Umbilical cord (tissue), 2 donors: ENCODE results near the gene MPPED1. TPM values are rescaled to one million over a fixed set of nuclear protein-coding genes. Genes with fewer than 3 reads are reported as not detected.

Experiments used
- DNase-seq: peaks from one replicate; pipeline ENCODE4 v3.0.0-alpha.2; 2015; ENCODE audit warnings: low spot score
- total RNA-seq: library from RNA; depleted of rRNA; stranded (reverse); fragments of >200 nt; gene quantifications from one replicate; pipeline ENCODE4 v1.2.3, GENCODE V29; 2014; ENCODE audit warnings: low replicate concordance; ENCODE audit not compliant: insufficient read depth

MPPED1 gene, protein sequence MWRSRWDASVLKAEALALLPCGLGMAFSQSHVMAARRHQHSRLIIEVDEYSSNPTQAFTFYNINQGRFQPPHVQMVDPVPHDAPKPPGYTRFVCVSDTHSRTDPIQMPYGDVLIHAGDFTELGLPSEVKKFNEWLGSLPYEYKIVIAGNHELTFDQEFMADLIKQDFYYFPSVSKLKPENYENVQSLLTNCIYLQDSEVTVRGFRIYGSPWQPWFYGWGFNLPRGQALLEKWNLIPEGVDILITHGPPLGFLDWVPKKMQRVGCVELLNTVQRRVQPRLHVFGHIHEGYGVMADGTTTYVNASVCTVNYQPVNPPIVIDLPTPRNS
- 1.9 TPM for total RNA-seq

DNA sequence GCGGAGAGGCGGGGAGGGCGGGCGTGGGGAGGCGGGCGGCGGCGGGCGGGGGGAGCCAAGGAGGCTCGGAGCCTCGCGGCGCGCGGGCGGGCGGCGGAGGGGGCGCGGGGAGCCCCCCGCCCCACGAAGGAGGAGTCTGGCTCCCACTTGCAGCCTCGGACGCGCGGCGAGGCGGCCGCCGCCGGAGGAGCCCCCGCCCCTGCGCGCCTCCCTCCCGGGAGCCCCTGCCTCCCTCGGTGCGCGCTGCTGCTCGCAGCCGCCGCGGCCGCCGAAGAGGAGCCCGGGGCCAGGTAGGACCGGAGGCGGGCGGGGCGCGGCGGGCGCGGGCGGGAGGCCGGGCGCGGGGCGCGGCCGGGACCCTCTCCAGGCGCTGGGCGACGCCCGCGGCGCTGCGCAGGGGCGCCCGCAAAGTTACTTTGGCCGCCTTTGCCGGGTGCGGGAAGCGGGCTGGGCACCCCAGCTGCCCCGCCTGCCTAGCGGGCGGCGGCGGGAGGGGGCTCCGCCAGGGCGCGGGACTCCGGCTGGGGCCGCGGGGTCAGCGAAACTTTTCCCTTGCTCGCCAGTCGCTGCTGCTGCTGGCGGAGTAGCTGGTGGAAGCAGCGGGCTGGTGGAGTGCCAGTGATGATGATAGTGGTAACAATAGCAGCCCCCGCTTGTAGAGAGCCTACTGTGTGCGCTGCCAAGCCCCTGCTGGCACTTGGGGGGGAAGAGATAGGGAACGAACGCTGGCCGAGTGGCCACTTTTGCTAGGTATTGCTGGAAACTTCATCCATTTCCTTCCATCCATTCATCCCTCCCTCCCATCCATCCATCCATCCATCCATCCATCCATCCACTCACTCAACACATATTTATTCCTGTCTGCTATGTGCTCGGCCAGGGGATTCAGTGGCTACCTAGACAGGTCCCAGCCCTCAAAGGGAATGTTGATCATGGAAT is at the start of gene MPPED1:
Gene MPPED1, plus strand, starts transcription at position 146 of the 939 bp plus-strand sequence. CDS start 12,972 bp downstream, outside the sequence.
- DNase-seq = no peak

DNA sequence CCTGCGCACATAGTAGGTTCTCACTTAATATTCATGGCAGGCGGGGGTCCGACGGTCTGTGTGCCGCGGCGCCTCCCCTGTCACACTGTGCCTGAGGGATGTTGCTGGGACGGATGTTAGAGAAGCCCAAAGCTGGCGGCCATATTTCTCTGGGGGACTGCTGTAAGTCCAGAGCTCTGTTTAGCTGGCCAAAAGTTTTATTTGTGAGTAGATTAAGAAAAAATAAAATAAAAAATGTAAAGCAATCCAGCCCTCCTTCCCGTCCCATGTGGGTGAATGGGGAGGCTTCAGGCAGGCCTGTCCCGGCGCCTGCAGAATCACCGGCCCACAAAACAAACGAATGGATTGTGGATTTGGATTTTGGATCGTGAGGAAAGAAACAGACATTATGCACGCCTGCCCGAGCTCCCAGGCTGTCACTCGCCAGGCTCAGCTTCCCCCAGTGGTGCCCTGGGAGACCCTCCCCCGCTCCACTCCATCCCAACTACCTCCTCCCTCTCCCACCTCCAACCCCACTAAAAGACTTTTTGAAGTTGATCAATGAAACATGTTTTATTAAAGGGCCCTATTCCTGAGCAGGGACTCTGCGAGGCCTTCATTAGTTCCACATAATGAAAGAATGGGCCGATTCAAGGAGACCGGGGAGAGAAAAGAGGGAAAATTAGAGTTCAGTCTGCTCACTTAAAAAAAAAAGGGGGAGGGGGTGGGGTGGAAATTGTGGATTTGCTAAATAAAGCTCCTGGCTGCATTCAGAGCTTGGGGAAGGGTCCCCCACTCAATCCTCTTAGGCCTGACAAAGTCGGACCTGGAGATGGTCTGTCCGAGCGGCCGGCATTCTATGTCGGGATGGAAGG is 48.3 kb upstream of the MPPED1 start:
- no peak for DNase-seq

DNA sequence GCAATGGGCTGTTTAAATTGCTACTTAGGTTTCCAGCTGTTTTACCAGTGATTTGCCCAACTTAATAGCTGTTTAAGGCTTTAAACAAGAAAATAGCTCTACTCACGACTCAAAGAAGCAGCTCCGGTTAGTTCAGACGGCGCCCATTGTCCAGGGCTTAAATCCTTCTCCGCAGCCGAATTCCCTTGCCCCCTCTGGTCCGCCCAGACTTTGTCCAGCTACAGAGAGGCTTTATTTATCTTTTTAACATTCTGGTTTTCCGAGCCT is 47.7 kb upstream of the MPPED1 start:
- no peak for DNase-seq

DNA sequence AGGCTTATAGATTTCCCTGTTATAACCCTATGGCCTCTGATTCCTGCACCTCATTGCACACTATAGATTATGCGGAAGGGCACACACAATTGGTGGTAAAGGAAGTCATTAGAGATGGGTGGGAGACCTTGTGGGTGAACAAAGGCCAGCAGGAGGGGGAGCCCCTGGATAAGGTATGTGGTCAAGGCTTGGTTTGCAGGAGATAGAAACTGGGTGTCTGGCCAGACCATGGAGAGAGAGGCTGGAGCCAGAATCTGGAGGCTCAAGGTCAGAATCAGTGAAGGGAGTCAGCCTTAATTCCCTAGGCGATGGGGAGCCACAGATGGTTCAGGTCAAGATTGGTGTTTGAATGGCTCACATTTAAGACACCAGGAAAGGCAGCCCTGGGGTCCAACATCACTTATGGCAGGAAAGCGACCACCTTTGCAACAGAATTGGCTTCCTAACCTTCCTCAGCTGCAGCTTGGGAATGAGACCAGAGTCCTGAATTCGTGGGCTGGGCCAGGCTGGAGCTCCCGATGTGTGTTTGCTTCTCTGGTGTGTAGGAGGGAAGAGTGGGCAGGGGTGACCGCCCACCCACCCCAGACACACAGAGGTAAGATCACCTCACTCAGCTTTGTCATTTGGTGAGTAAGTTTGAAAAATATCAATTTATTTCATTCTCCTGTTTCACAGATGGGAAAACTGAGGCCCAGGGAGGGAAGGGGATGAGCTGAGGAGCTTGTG is 45.9 kb upstream of the MPPED1 start:
- no peak for DNase-seq

DNA sequence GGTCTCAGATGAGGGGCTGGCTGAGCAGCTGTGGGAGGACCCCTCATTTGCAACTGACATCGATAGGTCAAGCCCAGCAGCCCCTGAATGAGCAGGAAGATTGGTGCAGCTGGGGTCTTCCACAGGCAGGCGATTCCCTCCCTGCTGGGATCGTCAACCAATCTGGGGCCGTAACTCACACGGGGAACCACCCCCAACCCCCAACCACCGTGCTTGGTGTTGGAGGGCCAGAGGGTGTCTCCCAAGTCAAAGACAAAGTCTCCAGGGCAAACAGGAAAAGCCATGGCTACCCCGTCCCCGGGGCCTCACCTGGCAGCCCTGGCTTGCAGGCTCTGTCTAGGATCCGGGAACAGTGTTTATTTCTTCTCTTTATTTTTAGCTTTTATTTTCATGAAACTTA is 41.8 kb upstream of the MPPED1 start:
- no peak for DNase-seq

DNA sequence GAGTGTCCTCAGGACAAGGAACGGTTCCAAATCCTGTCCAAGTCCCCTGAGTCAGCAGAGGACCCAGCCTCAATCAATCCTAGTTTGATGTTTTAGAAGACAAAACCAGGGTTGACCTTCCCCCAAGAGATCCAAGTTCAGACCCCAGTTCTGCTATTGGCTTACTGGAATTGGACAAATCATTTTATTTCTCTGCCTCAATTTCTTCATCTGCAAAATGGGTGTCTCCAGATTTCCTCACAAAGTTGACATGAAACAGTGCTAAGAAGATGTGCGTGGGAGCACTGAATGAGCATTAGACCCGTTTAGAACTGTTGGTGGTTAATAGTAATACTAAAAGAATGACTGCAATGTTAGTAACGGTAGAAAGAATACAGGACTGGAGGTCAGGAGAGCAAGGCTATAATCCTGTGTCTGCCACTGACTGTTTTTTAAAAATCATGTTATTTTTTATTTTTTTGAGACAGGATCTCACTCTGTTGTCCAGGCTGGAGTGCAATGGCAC is 35.8 kb upstream of the MPPED1 start:
- no peak for DNase-seq

DNA sequence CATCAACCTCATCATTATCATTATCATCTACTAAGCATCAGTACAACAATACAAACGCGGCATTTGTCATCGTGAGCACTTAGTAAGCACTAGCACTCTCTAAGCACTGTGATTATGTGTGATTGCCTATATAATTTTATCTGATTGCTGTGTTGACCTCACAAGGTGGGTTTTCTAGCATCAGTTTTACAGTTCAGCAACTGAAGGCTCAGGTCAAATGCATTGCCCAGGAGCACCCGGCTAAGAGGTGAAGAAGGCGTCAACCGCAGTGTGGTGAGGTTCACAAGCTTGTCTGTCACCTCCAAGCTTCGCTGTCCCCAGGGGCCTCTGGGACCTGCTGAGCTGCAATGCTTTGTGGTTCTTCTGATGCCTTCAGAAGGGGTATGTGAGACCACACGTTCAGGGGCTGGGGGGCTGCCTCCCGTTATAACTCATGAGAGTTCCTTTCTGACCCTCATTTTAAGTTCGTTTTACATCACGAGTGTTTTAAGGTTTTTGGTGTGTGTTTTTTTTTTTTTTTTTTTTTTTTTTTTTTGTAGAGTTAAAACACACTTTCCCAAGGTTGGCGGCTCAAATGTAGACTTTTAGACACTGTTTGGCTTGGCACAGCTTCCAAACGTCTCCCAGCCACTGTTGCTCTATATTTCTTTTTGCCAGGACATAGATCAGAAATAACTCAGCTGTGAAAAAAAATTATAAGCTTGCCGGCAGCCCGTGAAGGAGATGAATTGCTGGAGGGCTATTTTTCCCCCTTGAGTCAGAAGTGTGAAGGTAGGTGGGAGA is 34.9 kb upstream of the MPPED1 start:
- DNase-seq = no peak

DNA sequence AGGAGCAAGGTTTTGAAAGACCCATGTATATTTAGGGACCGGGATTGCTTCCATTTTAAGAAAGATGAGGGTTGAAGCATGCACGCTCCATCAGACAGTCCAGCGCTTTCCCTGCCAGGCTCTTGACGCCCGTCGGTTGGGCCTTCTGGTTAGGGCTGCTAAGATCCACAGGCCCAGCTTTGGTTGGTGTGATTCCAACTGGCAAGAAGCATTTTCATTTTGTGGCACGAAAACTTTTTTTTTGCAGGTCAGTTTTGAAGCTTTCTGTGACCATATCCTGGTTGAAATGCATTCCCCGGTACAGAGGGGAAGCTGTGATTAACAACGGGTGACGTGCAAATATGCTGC is 34.3 kb upstream of the MPPED1 start:
- no peak for DNase-seq

DNA sequence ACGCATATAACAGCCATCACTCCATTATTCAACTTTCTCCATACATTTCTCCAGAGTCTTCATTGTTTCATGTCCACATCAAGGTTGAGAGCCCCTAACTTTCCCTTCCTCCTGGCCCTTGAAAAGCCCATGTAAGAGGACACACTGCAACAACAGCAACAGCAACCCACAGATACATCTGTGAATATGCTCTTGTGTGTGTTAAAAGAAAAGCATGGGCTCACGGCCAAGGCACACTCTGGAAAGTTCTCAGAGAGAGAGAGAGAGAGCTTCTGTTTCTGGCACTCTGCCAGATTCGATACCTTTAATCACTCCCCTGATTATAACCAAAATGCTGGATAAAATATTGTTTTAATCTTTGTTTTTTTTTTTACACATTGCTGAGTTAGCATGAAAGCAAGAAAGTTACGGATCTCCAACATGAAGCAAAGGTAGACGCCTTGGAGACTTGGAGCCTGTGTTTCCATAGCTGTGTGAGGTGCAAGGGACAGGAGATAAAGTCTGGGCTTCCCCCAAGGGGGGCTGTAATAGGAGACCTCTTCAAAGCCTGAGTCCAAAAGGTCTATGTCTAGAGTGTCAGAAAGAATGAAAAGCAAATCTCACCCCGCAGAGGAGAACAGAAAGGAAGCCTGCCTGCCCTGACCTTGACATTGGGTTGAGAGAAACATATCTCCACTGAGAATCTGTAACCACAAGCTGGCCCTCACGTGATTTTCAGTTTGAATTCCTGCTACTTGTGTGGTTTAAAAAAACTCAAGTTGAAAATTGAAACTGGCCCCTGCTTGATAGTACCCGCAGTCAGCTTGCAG is 33.7 kb upstream of the MPPED1 start:
- peak; percentile 11 for DNase-seq

DNA sequence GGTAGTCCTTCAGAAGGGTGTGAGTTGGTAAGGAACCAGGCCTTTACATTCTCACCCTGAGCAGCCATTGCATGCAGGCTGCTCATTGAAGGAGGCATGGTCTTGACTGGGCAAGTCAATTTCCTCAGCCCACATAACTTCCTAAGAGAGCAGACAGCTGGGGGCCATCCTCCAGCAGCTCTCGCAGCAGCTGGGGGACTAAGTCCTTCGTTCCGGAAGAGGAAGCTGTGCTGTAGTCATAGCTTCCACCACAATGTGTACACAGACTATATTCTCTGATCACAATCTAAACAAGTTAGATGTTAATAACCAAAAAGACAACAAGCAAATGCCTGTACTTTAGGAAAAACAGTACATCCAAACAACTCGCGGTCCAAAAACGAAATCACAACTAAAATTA is 30.1 kb upstream of the MPPED1 start:
- no peak for DNase-seq

DNA sequence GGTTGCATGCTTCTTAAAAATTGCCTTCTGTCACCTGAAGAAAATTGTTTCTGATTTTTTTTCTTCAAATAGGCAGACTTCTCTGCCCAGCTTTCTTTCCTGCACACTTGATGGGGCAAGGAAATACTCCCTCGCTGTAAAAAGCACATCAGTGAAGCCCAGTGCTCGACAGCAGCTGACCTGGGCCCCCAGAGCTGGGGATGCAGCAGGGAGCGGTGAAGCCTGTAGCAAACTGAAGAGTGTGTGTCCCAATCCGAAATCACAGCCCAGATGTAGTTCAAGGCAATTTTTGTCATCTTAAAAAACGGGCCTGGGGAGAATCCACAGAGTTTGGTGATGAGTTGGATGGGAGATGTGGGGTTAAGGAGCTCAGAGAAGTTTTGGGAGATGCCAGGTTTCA is 27.0 kb upstream of the MPPED1 start:
- no peak for DNase-seq

DNA sequence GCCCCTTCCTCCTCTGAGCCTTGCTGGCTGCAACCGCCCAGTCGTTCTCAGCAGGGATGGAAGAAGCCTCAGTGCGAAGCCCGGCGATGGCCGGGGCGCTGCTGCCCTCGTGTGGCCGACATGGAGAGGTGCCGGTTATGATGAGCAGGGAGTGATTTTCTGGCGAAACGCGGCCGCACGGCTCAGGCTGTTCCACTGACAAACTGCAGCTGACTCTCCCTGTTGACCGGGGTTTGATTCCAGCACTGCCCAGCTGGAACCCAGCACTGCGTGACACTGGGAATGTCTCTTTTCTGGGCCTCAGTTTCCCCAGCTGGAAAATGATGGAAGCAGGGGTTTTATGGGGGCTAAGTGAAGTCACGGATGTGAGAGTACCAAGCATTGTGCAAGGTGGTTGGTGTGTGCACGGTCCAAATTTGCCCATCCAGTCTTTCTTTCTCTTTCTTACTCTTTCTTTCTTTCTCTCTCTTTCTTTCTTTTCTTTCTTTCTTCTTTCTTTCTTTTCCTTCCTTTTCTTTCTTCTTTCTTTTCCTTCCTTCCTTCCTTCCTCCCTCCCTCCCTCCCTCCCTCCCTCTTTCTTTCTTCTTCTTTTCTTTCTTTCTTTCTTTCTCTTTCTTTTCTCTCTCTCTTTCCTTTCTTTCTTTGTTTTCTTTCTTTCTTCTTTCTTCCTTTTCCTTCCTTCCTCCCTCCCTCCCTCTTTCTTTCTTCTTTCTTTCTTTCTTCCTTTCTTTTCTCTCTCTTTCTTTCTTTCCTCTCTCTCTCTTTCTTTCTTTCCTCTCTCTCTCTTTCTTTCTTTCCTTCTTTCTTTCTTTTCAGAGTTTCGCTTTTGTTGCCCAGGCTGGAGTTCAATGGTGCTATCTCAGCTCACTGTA is 25.8 kb upstream of the MPPED1 start:
- peak; percentile 84 for DNase-seq

DNA sequence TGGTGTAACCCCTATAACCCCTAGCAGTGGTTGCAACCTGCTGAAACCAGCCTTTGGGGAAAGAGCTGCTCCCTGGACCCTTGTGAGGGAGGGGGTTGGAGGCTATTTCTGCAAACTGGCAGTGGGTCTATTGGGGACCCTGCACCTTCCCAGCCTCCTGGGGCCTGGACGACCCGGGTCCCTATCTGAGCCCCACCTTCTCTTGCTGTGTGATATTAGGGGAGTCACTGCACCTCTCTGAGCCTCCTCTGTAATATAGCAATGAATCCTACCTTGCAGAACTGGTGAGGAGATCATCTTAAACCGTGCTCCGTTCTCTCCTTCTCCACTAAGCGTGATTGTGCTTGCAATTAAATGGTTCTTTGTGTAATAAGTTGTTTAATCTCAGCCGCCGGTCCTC is 24.0 kb upstream of the MPPED1 start:
- no peak for DNase-seq

DNA sequence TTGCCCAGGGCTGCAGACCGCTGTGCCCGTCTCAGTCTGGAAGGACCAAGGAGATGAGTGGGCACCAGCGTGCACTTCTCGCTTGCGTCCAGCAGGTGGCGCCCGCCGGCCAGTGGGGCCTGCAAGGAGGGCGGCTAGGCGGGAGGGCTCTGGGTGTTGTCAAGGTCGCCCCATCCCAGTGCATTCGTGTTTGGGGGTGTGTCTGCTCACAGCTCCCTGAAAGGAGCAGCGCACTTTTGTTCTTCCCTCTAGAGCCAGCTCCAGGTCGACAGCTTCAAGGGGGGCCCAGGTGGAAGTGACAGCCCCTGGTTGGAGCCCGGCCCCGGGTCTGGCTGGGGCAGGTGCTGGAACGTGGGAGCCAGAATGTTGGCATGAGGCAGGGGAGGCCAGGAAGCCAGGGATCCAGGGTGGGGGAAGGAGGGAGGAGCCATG is 23.4 kb upstream of the MPPED1 start:
- peak; percentile 61 for DNase-seq

DNA sequence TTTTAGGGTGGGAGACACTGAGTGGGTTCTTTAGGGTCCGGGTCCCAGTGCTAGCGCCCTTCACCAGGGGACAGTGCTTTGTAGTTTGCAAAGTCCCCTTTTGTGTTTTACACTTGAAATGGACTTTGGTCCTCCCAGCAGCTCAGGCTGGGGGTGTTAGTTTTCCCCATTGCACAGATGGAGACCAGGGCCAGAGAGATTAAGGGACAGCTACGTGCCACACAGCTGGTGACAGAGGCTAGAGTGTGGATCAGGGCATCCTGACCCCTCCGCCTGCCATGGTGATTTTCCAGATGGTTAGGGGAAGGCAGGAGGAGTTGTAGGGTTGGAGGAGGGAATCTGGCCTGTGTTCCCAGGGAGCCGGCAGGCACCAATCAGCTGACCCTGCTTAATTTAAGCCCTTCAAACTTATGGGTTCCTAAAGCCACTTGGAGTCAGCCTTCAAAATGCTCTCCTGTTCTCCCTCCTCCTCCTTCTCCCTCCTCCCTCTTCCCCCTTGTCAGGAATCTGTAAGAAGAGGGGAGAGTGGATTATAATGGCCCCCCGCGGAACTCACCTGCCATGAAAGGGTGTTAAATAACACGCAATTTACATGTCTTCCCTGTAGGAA is 22.5 kb upstream of the MPPED1 start:
- DNase-seq = peak; percentile 15

DNA sequence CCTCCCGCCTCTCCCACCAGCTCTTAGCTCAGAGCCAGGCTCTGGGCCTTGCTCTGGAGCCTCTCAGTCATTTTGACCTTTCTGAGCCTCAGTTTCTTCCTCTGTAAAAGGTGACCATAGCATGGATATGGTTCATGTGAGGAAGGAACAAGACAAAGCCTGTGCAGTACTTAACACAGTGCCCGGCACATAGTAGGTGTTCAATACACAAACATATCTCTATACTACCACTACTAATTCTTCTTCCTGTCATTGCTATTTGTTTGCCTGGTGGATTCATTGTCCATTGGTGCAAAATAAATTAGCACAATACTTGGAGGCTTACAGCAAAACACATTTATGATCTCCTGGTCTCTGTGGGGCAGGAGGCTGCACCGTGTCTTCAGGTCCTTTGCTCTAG is 21.6 kb upstream of the MPPED1 start:
- DNase-seq = no peak

DNA sequence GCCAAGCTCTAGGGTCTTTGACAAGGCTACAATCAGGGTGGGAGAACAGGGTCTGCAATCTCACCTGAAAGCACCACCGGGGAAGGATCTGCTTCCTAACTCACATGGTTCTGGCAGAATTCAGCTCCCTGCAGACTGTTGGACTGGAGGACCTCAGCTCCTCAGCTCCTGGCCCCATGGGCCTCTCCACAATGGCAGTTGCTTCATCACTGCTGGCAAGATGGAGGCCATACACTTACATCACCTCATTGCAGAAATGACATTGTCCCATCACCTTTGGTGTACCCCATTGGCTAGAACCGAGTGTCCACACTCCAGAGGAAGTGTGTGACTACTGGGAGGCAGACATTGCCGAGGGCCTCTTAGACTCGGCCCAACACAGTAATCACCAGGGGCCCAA is 20.9 kb upstream of the MPPED1 start:
- DNase-seq = no peak

DNA sequence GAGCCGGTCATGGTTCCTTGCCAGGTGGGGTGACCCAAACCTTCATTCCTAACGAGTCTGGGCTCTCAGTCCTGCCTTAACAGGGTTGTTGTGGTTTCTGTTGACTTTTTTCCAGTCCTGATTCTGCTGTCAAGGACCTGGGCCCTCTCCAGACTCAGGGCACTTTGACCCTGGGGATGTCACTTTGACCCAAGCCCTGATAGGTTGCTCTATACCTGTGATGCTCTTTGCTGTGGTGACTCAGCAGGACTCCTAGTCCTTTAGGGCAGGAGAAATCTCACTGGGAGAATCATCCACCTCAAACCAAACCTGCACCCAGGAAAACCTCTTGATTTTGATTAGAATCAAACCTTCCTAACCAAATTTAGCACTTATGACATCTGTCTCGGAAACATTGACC is 20.5 kb upstream of the MPPED1 start:
- no peak for DNase-seq
